H9 (cell line): ENCODE measurements around the gene GREB1L. TPM values are rescaled to one million over a fixed set of nuclear protein-coding genes. Genes with fewer than 3 reads are reported as not detected.

ENCODE experiments used
- DNase-seq: peaks from one replicate; pipeline ENCODE4 v3.0.0-alpha.2; 2017
- H2AFZ ChIP-seq: one replicate; pipeline ENCODE4 v1.6.1; 2013; ENCODE audit warnings: mild to moderate bottlenecking, low read length, control low read depth, moderate library complexity
- H2AK5ac ChIP-seq: 2 replicates; pipeline ENCODE4 v1.6.1; 2013; ENCODE audit warnings: low read length, control low read depth, mixed read lengths; ENCODE audit not compliant: insufficient read length
- H2BK120ac ChIP-seq: one replicate; pipeline ENCODE4 v1.6.1; 2013; ENCODE audit warnings: low read depth, mild to moderate bottlenecking, low read length, control low read depth, inconsistent platforms; ENCODE audit not compliant: poor library complexity, severe bottlenecking
- H2BK12ac ChIP-seq: 2 replicates; pipeline ENCODE4 v1.6.1; 2013; ENCODE audit warnings: low read length, control low read depth, mixed read lengths, low read depth; ENCODE audit not compliant: insufficient read length
- H2BK15ac ChIP-seq: 2 replicates; pipeline ENCODE4 v1.6.1; 2013; ENCODE audit warnings: low read depth, low read length, control low read depth
- H2BK20ac ChIP-seq: one replicate; pipeline ENCODE4 v1.6.1; 2013; ENCODE audit warnings: low read depth, mild to moderate bottlenecking, low read length, control low read depth, inconsistent platforms; ENCODE audit not compliant: poor library complexity, severe bottlenecking
- H2BK5ac ChIP-seq: 2 replicates; pipeline ENCODE4 v1.6.1; 2013; ENCODE audit warnings: low read length, control low read depth, mixed read lengths; ENCODE audit not compliant: insufficient read length
- H3K14ac ChIP-seq: 2 replicates; pipeline ENCODE4 v1.6.1; 2013; ENCODE audit warnings: low read length, control low read depth; ENCODE audit not compliant: insufficient read depth
- H3K18ac ChIP-seq: 2 replicates; pipeline ENCODE4 v1.6.1; 2013; ENCODE audit warnings: low read depth, mild to moderate bottlenecking, mixed read lengths, low read length, control low read depth; ENCODE audit not compliant: insufficient read length
- H3K23ac ChIP-seq: 2 replicates; pipeline ENCODE4 v1.6.1; 2013; ENCODE audit warnings: low read length, control low read depth, mixed read lengths, low read depth; ENCODE audit not compliant: insufficient read length
- H3K23me2 ChIP-seq: 2 replicates; pipeline ENCODE4 v1.6.1; 2013; ENCODE audit warnings: low read depth, mild to moderate bottlenecking, mixed read lengths, low read length, control low read depth; ENCODE audit not compliant: insufficient read length, poor library complexity, severe bottlenecking
- H3K27ac ChIP-seq: 2 replicates; pipeline ENCODE4 v1.5.1; 2013; ENCODE audit warnings: low read length, control low read depth, mixed read lengths, low read depth; ENCODE audit not compliant: insufficient read length
- H3K27me3 ChIP-seq: 2 replicates; pipeline ENCODE4 v1.6.1; 2013; ENCODE audit warnings: low read length, control low read depth, inconsistent platforms; ENCODE audit not compliant: insufficient read depth
- H3K4ac ChIP-seq: 2 replicates; pipeline ENCODE4 v1.6.1; 2013; ENCODE audit warnings: low read depth, mild to moderate bottlenecking, control low read depth, inconsistent platforms, low read length, moderate library complexity
- H3K4me1 ChIP-seq: 2 replicates; pipeline ENCODE4 v1.6.1; 2013; ENCODE audit warnings: low read length, control low read depth, inconsistent platforms; ENCODE audit not compliant: insufficient read depth
- H3K4me2 ChIP-seq: 2 replicates; pipeline ENCODE4 v1.6.1; 2013; ENCODE audit warnings: low read length, control low read depth, mixed read lengths; ENCODE audit not compliant: insufficient read length, insufficient read depth
- H3K56ac ChIP-seq: 2 replicates; pipeline ENCODE4 v1.6.1; 2013; ENCODE audit warnings: low read depth, mild to moderate bottlenecking, mixed read lengths, low read length, control low read depth; ENCODE audit not compliant: insufficient read length
- H3K79me1 ChIP-seq: 2 replicates; pipeline ENCODE4 v1.6.1; 2013; ENCODE audit warnings: low read depth, mild to moderate bottlenecking, moderate library complexity, low read length, control low read depth, inconsistent platforms; ENCODE audit not compliant: insufficient read depth, poor library complexity, severe bottlenecking
- H3K79me2 ChIP-seq: 2 replicates; pipeline ENCODE4 v1.6.1; 2013; ENCODE audit warnings: low read length, control low read depth, inconsistent platforms; ENCODE audit not compliant: insufficient read depth
- H3K9ac ChIP-seq: 2 replicates; pipeline ENCODE4 v1.6.1; 2013; ENCODE audit warnings: low read length, control low read depth, mixed read lengths; ENCODE audit not compliant: insufficient read length; ENCODE audit errors: extremely low read depth
- H3K9me3 ChIP-seq: one replicate; pipeline ENCODE4 v1.6.1; 2013; ENCODE audit warnings: low read depth, low read length, inconsistent platforms; ENCODE audit not compliant: control insufficient read depth
- H3T11ph ChIP-seq: one replicate; pipeline ENCODE4 v1.6.1; 2013; ENCODE audit warnings: mild to moderate bottlenecking, low read length, control low read depth, inconsistent platforms
- H4K20me1 ChIP-seq: one replicate; pipeline ENCODE4 v1.6.1; 2013; ENCODE audit not compliant: control insufficient read depth, insufficient read length, insufficient read depth
- H4K5ac ChIP-seq: 2 replicates; pipeline ENCODE4 v1.6.1; 2013; ENCODE audit warnings: low read depth, mild to moderate bottlenecking, mixed read lengths, low read length, control low read depth; ENCODE audit not compliant: insufficient read length
- H4K8ac ChIP-seq: replicated peaks from 2 replicates; pipeline ENCODE4 v1.6.1; 2013; ENCODE audit warnings: low read length, control low read depth, mixed read lengths, low read depth; ENCODE audit not compliant: insufficient read length
- H4K91ac ChIP-seq: 2 replicates; pipeline ENCODE4 v1.6.1; 2013; ENCODE audit warnings: low read depth, mild to moderate bottlenecking, moderate library complexity, mixed read lengths, low read length, control low read depth; ENCODE audit not compliant: insufficient read length
- H3K27ac Mint-ChIP-seq, 3 experiments: 2 replicates in 2 of 3; 3 replicates in 1 of 3; pipeline ENCODE4 v1.8.0; 2020 to 2021; ENCODE audit warnings: mixed read lengths in 3 of 3, mild to moderate bottlenecking in 1 of 3, moderate library complexity in 1 of 3
- H3K27me3 Mint-ChIP-seq: 2 replicates; pipeline ENCODE4 v1.8.0; 2021; ENCODE audit warnings: low read depth, mild to moderate bottlenecking, moderate library complexity, mixed read lengths
- H3K36me3 Mint-ChIP-seq, 3 experiments: 2 replicates in 2 of 3; 3 replicates in 1 of 3; pipeline ENCODE4 v1.8.0; 2020 to 2021; ENCODE audit warnings: low read depth in 3 of 3, mixed read lengths in 3 of 3; ENCODE audit not compliant: insufficient read depth in 1 of 3
- H3K4me1 Mint-ChIP-seq, 2 experiments: 2 replicates each; pipeline ENCODE4 v1.8.0; 2020; ENCODE audit warnings: mixed read lengths in 2 of 2
- H3K4me3 Mint-ChIP-seq, 2 experiments: 2 replicates in 1 of 2; 3 replicates in 1 of 2; pipeline ENCODE4 v1.8.0; 2020 to 2021; ENCODE audit warnings: mild to moderate bottlenecking in 2 of 2, mixed read lengths in 2 of 2, moderate library complexity in 1 of 2
- H3K9me3 Mint-ChIP-seq, 2 experiments: 2 replicates in 1 of 2; 3 replicates in 1 of 2; pipeline ENCODE4 v1.8.0; 2020; ENCODE audit warnings: mild to moderate bottlenecking in 2 of 2, mixed read lengths in 2 of 2, moderate library complexity in 1 of 2
- WGBS: extraction: QIAGEN DNeasy Blood & Tissue Kit; methylation state at CpG from one replicate; pipeline ENCODE4 v1.1.7; 2013; ENCODE audit warnings: missing lambda C conversion rate, low lambda C conversion rate, mixed read lengths; ENCODE audit not compliant: insufficient read length; ENCODE audit errors: extremely low coverage; 5-methylcytosine and 5-hydroxymethylcytosine counted together
- total RNA-seq: library from RNA; stranded (reverse); gene quantifications from 2 replicates; pipeline ENCODE4 v1.2.1, GENCODE V29; 2021
- TF ChIP-seq, protein P1 (sequence below): fragments of 200-600 bp; sonication (generic); conservative IDR thresholded peaks from 3 replicates; pipeline ENCODE4 v1.8.0; 2021; ENCODE audit warnings: antibody characterized with exemption, mild to moderate bottlenecking

Gene GREB1L
- total RNA-seq, 1 experiment from 2014 or later: 2.7 TPM

DNA sequence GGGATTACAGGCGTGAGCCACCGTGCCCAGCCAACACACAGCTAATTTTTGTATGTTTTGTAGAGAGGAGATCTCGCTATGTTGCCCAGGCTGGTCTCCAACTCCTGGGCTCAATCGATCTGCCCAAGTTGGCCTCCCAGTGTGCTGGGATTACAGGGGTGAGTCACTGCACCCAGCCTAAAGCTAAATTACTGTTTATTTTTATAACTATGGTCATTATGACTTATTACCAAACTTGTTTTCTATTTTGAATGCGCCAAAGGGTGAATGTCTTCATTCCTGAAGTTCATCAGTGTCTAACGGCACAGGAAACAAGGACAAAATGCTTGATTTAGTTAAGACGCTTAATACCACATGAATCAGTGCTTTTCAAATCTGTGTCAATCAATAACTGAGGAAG lies 38.9 kb upstream of the GREB1L start:
- peaks cover 2% of the 10 kb centered on the region for H3K27me3 Mint-ChIP-seq
- H2BK15ac ChIP-seq: no peak overlapping the region
- no CpG with 5 or more reads among the region's 7 CpGs for WGBS

More for the DNA sequence above, 38.9 kb upstream of the GREB1L start:
- H2BK5ac ChIP-seq: no peak overlapping the region
- no peak overlapping the region for H2AK5ac ChIP-seq
- Mint-ChIP-seq H3K36me3 (no peaks in the 10 kb centered on the region; a peak in 1 of 7 replicates), H3K27ac (no peak overlapping the region), H3K9me3 (no peaks in the 10 kb centered on the region), H3K4me3 (no peak overlapping the region), H3K4me1 (no peaks in the 10 kb centered on the region)
- no peaks in the 10 kb centered on the region for H3K27me3 ChIP-seq
- H4K8ac ChIP-seq: no peak overlapping the region
- no peak overlapping the region for H4K5ac ChIP-seq
- H2BK20ac ChIP-seq: no peak overlapping the region
- H2BK12ac ChIP-seq: no peak overlapping the region
- no peaks in the 10 kb centered on the region for H3K4me1 ChIP-seq
- no peak overlapping the region for H3K14ac ChIP-seq
- H3K9me3 ChIP-seq: no peaks in the 10 kb centered on the region
- H2BK120ac ChIP-seq: no peak overlapping the region
- no peak overlapping the region for H3T11ph ChIP-seq
- H3K27ac ChIP-seq: no peak overlapping the region
- no peak for DNase-seq
- no peaks in the 10 kb centered on the region for H3K79me2 ChIP-seq
- H3K18ac ChIP-seq: no peak overlapping the region
- H3K4me2 ChIP-seq: no peak overlapping the region
- no peaks in the 10 kb centered on the region for H3K23me2 ChIP-seq
- H4K20me1 ChIP-seq: no peaks in the 10 kb centered on the region
- H3K56ac ChIP-seq: no peak overlapping the region
- H3K4ac ChIP-seq: no peak overlapping the region
- no peak overlapping the region for H4K91ac ChIP-seq
- H2AFZ ChIP-seq: no peak overlapping the region
- H3K79me1 ChIP-seq: no peaks in the 10 kb centered on the region
- H3K23ac ChIP-seq: no peak overlapping the region
- no peak overlapping the region for H3K9ac ChIP-seq
- TF ChIP-seq, protein P1, sequence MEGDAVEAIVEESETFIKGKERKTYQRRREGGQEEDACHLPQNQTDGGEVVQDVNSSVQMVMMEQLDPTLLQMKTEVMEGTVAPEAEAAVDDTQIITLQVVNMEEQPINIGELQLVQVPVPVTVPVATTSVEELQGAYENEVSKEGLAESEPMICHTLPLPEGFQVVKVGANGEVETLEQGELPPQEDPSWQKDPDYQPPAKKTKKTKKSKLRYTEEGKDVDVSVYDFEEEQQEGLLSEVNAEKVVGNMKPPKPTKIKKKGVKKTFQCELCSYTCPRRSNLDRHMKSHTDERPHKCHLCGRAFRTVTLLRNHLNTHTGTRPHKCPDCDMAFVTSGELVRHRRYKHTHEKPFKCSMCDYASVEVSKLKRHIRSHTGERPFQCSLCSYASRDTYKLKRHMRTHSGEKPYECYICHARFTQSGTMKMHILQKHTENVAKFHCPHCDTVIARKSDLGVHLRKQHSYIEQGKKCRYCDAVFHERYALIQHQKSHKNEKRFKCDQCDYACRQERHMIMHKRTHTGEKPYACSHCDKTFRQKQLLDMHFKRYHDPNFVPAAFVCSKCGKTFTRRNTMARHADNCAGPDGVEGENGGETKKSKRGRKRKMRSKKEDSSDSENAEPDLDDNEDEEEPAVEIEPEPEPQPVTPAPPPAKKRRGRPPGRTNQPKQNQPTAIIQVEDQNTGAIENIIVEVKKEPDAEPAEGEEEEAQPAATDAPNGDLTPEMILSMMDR: no peak
